ENCODE results near the gene ELK4. TPM values are rescaled to one million over a fixed set of nuclear protein-coding genes. Genes with fewer than 3 reads are reported as not detected.

The ELK4 gene
- total RNA-seq, 1 donor = 30.2 TPM

DNA sequence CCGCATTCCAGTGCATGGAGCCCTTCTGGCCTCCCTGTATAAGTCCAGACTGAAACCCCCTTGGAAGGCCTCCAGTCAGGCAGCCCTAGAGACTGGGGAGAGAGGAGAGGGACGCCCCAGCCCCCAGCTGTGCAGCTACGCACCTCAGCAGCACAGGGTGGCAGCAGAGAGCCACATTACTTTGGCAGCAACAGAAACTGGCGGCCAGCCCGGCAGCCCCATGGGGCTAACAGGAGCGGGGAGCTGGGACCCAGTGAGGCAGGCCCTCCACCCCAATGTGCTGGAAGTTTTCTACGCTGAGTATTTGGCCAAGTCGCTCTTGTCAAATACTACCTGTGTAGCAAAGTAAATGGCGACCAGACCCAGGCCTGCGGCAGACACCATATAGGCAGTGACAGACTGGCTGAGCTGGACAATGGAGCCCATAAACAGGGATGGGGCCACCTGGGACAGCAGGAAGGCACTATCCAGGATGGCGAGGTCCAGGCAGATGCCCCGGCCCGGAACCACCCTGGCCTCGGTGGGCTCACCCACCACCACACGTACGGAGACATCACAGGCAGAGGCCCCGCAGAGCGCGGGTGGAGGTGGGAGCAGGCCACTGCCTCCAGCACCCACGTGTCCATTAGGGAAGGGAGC is 27.3 kb upstream of the ELK4 start:
- H3K4me3 ChIP-seq (ENCODE audit: low read depth, low read length) = no peak overlapping the region
- TF ChIP-seq, protein P1, sequence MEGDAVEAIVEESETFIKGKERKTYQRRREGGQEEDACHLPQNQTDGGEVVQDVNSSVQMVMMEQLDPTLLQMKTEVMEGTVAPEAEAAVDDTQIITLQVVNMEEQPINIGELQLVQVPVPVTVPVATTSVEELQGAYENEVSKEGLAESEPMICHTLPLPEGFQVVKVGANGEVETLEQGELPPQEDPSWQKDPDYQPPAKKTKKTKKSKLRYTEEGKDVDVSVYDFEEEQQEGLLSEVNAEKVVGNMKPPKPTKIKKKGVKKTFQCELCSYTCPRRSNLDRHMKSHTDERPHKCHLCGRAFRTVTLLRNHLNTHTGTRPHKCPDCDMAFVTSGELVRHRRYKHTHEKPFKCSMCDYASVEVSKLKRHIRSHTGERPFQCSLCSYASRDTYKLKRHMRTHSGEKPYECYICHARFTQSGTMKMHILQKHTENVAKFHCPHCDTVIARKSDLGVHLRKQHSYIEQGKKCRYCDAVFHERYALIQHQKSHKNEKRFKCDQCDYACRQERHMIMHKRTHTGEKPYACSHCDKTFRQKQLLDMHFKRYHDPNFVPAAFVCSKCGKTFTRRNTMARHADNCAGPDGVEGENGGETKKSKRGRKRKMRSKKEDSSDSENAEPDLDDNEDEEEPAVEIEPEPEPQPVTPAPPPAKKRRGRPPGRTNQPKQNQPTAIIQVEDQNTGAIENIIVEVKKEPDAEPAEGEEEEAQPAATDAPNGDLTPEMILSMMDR (IDR thresholded peaks at IDR 0.05; ENCODE audit: insufficient read depth, low read depth, low read length) = peak; percentile 89
- peak; percentile 59 for DNase-seq (ENCODE audit: low read depth)

DNA sequence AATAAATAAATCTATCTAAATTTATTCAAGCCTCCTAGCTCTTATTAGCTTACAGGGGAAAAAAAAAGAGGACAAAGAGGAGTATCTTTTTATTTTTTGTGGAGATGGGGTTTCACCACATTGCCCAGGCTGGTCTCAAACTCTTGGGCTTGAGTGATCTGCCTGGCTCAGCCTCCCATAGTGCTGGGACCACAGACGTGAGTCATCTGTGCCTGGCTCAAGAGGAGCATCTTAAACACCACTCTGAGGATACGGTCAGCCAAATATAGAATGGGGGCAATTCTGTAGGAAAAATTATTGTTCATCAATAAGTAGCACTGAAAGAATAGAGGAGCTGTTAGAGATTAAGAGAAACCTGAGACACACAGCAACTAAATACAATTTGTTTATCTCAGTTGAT is 24.4 kb upstream of the ELK4 start:
- DNase-seq (ENCODE audit: low read depth) = no peak
- H3K4me3 ChIP-seq (ENCODE audit: low read depth, low read length) = no peak overlapping the region
- TF ChIP-seq, protein P1 (IDR thresholded peaks at IDR 0.05; ENCODE audit: insufficient read depth, low read depth, low read length) = no peak

DNA sequence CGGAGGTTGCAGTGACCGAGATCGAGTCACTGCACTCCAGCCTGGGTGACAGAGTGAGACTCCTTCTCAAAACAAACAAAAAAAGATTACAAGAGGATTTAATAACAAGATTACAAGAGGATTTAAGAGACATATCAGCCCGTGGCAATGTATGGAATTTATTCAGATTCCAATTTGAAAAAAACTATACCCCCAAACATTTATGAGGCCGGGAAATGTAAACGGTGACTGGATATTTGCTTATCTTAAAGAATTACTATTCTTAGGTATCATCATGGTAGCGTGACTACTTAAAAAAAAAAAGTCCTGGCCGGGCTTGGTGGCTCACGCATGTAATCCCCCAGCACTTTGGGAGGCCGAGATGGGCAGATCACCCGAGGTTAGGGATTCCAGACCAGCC is 21.2 kb upstream of the ELK4 start:
- TF ChIP-seq, protein P1 (IDR thresholded peaks at IDR 0.05; ENCODE audit: insufficient read depth, low read depth, low read length) = no peak
- peak; percentile 38 for DNase-seq (ENCODE audit: low read depth)
- H3K4me3 ChIP-seq (ENCODE audit: low read depth, low read length) = no peak overlapping the region

DNA sequence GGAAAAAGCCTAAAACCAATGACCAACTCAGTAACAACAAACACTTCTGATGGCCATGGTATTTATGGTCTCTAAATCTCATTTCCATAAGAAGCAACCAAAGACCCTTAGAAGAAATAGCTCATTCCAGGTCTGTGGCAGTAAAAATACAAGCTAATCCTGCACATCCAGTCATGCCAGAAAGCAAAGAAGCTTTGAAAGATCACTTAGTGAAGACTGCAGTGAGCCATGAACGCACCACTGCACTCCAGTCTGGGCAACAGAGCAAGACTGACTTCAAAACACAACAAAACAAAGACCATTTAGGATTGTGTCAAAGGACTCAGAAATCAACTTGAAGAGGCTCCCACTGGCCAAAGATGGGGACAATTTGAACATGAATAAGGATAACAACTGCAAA is 18.4 kb upstream of the ELK4 start:
- no peak overlapping the region for H3K4me3 ChIP-seq (ENCODE audit: low read depth, low read length)
- no peak for DNase-seq (ENCODE audit: low read depth)
- TF ChIP-seq, protein P1 (IDR thresholded peaks at IDR 0.05; ENCODE audit: insufficient read depth, low read depth, low read length) = no peak

DNA sequence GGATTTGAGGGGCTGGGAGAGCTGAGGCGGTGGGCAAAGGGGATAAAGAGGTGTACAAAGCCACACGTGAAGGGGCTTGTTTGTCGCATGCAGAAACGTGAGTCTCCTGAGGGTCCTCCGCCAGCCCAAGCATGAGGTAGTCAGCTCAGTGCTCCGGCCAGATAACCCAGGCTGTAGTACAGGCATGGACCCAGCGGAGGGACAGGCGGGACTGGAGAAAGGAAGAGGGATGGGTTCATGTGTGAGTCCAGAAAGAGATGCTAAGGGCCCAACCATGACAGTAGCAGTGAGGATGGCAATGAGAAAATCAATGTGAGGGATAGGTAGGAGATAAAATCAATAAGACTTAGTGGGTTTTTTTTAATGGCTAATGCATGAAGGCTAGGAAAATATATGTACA is 13.7 kb upstream of the ELK4 start:
- TF ChIP-seq, protein P1 (IDR thresholded peaks at IDR 0.05; ENCODE audit: insufficient read depth, low read depth, low read length) = no peak
- DNase-seq (ENCODE audit: low read depth) = no peak
- no peak overlapping the region for H3K4me3 ChIP-seq (ENCODE audit: low read depth, low read length)

DNA sequence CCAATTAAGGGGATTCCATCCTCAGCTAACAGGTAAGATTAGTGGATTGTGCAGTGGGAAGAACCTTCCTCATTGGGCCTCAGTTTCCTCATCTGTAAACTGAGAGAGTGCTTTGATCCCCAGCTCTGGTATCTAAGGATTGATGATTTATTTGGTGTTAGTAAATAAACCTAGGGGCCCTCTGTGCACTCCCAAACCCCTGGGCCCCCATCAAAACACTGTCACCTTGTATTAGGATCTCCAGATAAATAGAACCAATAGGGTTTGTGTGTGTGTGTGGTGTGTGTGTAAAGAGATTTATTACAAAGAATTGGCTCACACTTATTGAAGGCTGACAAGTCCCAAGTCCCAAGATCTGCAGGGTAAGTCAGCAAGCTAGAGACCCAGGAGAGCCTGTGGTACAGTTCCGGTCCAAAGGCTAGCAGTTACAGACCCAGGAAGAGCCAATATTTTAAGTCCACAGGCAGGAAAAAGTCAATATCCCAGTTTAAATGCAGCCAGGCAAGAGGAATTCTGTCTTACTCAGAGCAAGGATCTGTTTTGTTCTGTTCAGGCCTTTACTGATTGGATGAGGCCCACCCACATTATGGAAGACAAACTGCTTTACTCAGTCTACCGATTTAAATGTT is 11.0 kb upstream of the ELK4 start:
- TF ChIP-seq, protein P1 (IDR thresholded peaks at IDR 0.05; ENCODE audit: insufficient read depth, low read depth, low read length) = no peak
- H3K4me3 ChIP-seq (ENCODE audit: low read depth, low read length) = no peak overlapping the region
- no peak for DNase-seq (ENCODE audit: low read depth)
